Stomach smooth muscle (tissue), 2 donors: ENCODE results near the gene CTAG1B.
"Not testable (repeated sequence)": the region's sequence is repeated elsewhere in the genome, so short reads cannot be mapped to it uniquely, and the experiment has no call there.

ENCODE experiments used
- H3K27ac ChIP-seq: one replicate; pipeline ENCODE4 v1.7.0; 2013; ENCODE audit warnings: mild to moderate bottlenecking, low read length, inconsistent platforms
- H3K27me3 ChIP-seq, 2 donors: one replicate each; pipeline ENCODE4 v1.7.0; 2013; ENCODE audit warnings: low read length in 2 of 2; ENCODE audit not compliant: insufficient read depth in 2 of 2, control insufficient read depth in 1 of 2
- H3K36me3 ChIP-seq, 2 donors: one replicate each; pipeline ENCODE4 v1.7.0; 2013; ENCODE audit warnings: low read length in 2 of 2; ENCODE audit not compliant: control insufficient read depth in 2 of 2, insufficient read depth in 2 of 2
- H3K4me1 ChIP-seq: one replicate; pipeline ENCODE4 v1.7.0; 2013; ENCODE audit warnings: low read length; ENCODE audit not compliant: control insufficient read depth, insufficient read depth
- H3K4me3 ChIP-seq, 2 donors: one replicate each; pipeline ENCODE4 v1.7.0; 2013; ENCODE audit warnings: low read length in 2 of 2
- H3K9ac ChIP-seq, 2 donors: one replicate each; pipeline ENCODE4 v1.7.0; 2013; ENCODE audit warnings: low read length in 2 of 2, mild to moderate bottlenecking in 1 of 2
- H3K9me3 ChIP-seq, 2 donors: one replicate each; pipeline ENCODE4 v1.7.0; 2013; ENCODE audit warnings: low read length in 2 of 2; ENCODE audit not compliant: control insufficient read depth in 2 of 2
- donor health status: healthy.
- donor health status: Pancreatic carcinoma.

CTAG1B gene

DNA sequence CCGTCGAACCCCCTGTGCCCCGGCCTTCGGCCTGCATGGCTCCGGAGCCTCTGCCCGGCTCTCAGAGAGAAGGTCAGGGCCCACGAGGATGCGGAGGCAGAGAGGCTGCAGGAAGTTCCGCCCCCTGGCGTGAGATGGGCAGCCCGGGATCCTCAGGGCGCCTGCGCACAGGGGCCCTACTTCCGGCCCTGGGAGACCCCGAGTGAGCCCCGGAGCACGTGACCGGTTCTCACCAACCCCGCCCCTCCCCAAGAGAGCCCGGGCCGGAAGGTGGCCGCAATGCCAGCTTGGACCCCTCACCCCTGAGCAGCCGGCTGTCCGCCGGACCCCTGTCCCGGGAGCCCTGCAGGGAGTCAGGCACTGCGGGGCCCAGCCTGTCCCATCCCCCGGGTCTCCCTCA, at the start of gene CTAG1B:
CTAG1B (minus strand) TSS at position 101 of the 400 bp plus-strand sequence; CDS start at position 37, 64 bp downstream.
- not testable (repeated sequence) for H3K4me1 ChIP-seq, H3K4me3 ChIP-seq

DNA sequence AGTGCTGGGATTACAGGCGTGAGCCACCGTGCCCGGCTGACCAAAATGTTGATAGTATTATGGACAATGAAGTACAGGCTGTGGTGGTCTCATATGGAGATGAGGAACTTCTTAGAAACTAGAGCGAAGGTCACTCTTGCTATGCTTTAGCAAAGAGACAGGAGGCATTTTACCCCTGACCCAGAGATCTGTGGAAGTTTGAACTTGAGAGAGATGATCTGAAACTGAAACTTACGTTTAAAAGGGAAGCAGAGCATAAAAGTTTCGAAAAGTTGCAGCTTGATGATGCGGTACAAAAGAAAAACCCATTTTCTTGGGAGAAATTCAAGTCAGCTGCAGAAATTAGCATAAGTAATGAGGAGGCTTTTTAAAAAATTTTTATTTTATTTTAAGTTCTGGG, 42.8 kb upstream of the CTAG1B start:
- H3K4me1 ChIP-seq, result no peaks in the 10 kb centered on the region
- H3K36me3 ChIP-seq, result no peaks in the 10 kb centered on the region
- H3K27me3 ChIP-seq, result no peaks in the 10 kb centered on the region
- H3K9ac ChIP-seq, result no peak overlapping the region
- no peak overlapping the region for H3K4me3 ChIP-seq
- no peak overlapping the region for H3K27ac ChIP-seq
- H3K9me3 ChIP-seq, result peaks cover 0 to 3% of the 10 kb centered on the region in 2 donors

More for the DNA sequence above, at the start of gene CTAG1B:
- H3K9ac ChIP-seq, H3K9me3 ChIP-seq, H3K36me3 ChIP-seq, H3K27me3 ChIP-seq, H3K27ac ChIP-seq: not testable (repeated sequence)

DNA sequence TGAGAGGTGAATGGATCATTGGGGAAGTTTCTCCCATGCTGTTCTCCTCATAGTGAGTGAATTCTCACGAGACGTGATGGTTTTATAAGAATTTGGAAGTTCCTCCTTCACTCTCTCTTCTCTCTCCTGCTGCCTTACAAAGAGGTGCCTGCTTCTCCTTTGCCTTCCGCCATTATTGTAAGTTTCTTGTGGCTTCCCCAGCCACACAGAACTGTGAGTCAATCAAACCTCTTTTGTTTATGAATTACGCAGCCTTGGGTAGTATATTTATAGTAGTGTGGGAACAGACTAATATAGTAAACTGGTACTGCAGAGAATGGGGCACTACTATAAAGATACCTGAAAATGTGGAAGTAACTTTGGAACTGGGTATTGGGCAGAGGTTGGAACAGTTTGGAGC, 42.1 kb upstream of the CTAG1B start:
- no peak overlapping the region for H3K27ac ChIP-seq
- no peak overlapping the region for H3K4me3 ChIP-seq
- no peaks in the 10 kb centered on the region for H3K27me3 ChIP-seq
- no peaks in the 10 kb centered on the region for H3K4me1 ChIP-seq
- peaks cover 0 to 3% of the 10 kb centered on the region in 2 donors for H3K9me3 ChIP-seq
- H3K9ac ChIP-seq, result no peak overlapping the region
- no peaks in the 10 kb centered on the region for H3K36me3 ChIP-seq

DNA sequence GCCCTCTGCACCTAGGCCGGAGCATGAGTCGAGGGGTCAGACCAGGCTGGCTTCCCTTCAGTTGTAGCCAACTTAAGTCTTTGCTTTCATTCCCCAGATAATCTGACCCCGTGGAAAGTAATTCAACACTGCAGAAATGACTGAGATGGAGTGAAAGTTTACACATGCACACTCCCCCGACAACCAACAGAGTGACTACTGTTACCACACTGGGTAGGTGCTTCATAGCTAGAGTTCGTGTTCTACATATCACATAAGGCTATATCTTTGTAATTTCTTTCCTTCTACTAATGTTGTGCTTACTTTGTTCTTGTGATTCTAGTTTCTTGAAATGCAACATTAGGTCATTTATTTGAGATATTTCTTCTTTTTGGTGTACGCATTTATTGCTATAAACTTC, 41.5 kb upstream of the CTAG1B start:
- Histone ChIP-seq H3K27ac (no peak overlapping the region), H3K4me3 (no peak overlapping the region), H3K36me3 (no peaks in the 10 kb centered on the region), H3K4me1 (no peaks in the 10 kb centered on the region), H3K9ac (no peak overlapping the region), H3K27me3 (no peaks in the 10 kb centered on the region), H3K9me3 (peaks cover 0 to 3% of the 10 kb centered on the region in 2 donors)

DNA sequence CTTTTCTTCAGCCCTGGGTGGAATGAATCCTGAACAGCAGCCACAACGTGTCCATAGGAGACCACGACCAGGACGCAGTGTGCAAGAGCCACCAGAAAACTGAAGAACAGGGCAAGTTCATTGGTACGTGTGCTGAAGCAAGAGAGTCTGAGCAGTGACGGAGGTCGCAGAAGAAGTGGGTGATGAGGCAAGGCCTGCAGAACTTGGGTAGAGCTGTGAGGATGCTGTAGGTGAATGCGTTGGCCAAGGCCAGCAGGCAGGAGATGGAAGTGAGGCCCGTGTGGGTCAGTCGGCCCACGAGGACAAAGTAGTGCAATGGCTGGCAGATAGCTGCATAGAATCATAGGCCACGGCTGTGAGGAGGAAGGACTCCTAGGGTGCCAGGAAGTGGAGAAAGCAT, 39.9 kb upstream of the CTAG1B start:
- Histone ChIP-seq H3K4me1 (no peaks in the 10 kb centered on the region), H3K9ac (no peak overlapping the region), H3K9me3 (no peaks in the 10 kb centered on the region), H3K27me3 (no peaks in the 10 kb centered on the region), H3K4me3 (no peak overlapping the region), H3K36me3 (no peaks in the 10 kb centered on the region), H3K27ac (no peak overlapping the region)

DNA sequence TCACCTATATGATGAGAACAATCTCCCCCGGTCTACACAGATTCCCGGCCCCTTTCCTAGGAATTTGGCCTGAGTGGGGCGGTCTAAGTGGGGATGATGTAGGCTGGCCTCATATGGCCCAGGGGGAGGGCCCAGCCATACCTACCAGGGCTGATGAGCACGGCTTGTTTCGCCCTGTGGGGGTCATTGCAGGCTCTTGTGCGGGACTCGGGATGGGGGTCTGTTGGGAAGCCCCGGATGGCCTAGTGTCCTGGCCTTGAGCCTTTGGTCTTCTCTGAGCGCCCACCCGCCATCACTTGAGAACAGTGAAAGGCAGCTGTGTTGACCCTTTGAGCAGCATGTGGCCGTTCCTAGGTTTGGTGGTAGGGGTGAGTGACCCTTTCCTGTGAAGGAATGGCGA, 39.1 kb upstream of the CTAG1B start:
- Histone ChIP-seq H3K4me1 (no peaks in the 10 kb centered on the region), H3K27me3 (no peaks in the 10 kb centered on the region), H3K36me3 (no peaks in the 10 kb centered on the region), H3K27ac (no peak overlapping the region), H3K9ac (no peak overlapping the region), H3K9me3 (no peaks in the 10 kb centered on the region), H3K4me3 (no peak overlapping the region)

DNA sequence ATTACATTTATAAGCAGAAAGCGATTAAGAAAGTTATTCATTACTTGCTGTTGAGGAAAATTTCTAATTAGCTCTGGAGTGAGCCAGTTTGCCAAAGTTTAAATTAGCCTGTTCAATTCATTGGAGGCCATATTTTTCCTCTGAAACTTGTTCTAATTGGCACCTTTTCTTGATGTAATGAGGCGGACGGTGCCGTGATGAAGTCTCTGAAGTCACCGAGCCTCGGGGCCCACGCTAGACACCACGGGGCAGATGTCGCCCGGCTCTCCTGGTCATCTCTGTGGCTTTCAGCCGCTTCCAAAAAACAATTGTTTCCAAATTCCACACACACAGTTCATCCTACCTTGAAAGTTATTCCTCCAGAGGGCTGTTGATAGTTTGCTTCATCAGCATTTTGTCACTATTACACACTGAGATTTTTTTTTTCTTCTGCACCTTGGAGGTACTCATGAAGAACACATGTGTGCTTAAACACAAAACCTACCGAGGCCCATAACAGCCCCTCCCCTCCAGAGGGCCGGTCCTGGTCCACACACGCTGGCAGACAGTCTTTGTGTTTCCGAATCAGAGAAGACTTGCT, 38.2 kb upstream of the CTAG1B start:
- Histone ChIP-seq H3K9ac (no peak overlapping the region), H3K4me1 (no peaks in the 10 kb centered on the region), H3K27ac (no peak overlapping the region), H3K36me3 (no peaks in the 10 kb centered on the region), H3K4me3 (no peak overlapping the region), H3K9me3 (no peaks in the 10 kb centered on the region), H3K27me3 (no peaks in the 10 kb centered on the region)

DNA sequence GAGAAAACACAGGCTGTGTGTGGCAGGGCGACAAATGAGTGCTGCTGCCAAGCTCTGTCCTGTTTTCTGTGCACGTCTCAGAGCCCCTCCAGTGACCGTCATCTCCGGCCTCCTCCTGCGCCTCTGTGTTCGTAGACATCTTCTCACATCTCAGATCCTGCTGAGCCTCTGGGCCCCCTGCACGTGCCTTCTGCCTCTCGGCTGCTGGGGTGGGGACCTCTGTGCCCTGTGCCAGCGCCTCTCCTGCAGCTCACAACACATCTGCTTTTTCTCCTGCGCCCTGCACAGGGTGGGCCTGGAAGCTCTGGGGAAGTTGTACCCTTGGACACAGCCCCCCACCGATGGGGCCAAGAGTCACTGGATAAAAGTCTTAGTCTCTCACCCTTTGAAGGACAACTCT, 36.7 kb upstream of the CTAG1B start:
- no peaks in the 10 kb centered on the region for H3K9me3 ChIP-seq
- H3K27me3 ChIP-seq, result no peaks in the 10 kb centered on the region
- H3K9ac ChIP-seq, result no peak overlapping the region
- H3K4me3 ChIP-seq, result no peak overlapping the region
- no peak overlapping the region for H3K27ac ChIP-seq
- no peaks in the 10 kb centered on the region for H3K36me3 ChIP-seq
- H3K4me1 ChIP-seq, result no peaks in the 10 kb centered on the region

DNA sequence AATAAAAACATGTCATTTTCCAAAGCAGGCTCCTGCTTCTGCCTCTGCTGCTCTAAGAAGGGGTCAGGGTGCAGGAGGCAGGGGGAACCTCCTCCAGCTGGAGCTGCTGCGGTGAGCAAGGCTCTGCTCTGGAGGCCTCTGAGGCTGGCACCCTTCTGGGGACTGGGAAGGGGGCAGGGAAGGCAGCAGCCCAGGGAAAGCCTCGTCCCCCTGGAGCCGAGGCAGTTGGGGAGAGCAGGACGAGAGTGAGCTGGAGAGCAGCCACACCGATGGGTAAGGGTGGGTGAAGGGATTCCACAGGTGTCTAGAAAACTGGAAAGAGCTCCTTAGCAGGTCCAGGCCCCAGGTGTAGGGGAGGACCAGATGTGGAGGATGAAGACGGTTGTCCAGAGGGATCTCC, 36.3 kb upstream of the CTAG1B start:
- Histone ChIP-seq H3K27me3 (no peaks in the 10 kb centered on the region), H3K4me3 (no peak overlapping the region), H3K27ac (no peak overlapping the region), H3K4me1 (no peaks in the 10 kb centered on the region), H3K9me3 (no peaks in the 10 kb centered on the region), H3K36me3 (no peaks in the 10 kb centered on the region), H3K9ac (no peak overlapping the region)

DNA sequence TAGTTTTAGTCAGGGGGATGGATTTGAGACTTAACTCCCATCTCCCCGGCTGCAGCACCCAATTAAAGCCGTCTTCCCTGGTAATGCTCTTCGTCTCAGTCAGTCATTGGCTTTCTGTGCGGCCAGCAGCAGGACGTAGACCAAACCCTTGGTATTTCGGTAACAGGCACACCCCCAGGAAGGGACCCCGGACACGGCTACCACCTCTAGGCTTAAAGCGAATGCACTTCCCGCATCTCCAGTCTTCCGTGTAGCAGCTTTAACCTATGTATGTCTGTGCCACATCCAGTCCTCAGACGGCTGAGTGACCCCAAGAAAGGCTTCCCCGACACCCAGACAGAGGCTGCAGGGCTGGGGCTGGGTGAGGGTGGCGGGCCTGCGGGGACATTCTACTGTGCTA, 35.8 kb upstream of the CTAG1B start:
- Histone ChIP-seq H3K9me3 (no peaks in the 10 kb centered on the region), H3K27me3 (no peaks in the 10 kb centered on the region), H3K4me1 (no peaks in the 10 kb centered on the region), H3K27ac (no peak overlapping the region), H3K4me3 (no peak overlapping the region), H3K9ac (no peak overlapping the region), H3K36me3 (no peaks in the 10 kb centered on the region)

DNA sequence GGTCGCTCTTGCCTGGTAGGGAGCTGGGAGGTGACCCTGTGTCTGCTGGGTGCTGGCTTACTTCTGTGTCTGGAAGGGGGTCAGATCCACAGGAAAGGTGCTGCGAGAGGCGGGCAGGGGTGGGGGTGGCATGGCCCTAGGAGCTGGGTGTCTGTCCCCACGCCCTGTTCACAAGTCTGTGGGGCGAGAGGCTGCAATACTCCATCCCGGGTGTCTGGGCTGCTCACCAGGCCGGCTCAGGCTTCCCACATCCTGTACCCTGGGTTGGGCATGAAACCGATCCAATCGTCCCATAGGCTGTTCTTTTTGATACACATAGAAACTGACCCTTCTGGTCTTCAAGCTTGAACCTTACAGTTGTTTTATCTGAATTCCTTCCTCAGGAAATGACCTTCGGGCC, 35.3 kb upstream of the CTAG1B start:
- no peaks in the 10 kb centered on the region for H3K27me3 ChIP-seq
- H3K9ac ChIP-seq, result no peak overlapping the region
- H3K4me3 ChIP-seq, result no peak overlapping the region
- H3K27ac ChIP-seq, result no peak overlapping the region
- no peaks in the 10 kb centered on the region for H3K4me1 ChIP-seq
- no peaks in the 10 kb centered on the region for H3K9me3 ChIP-seq
- no peaks in the 10 kb centered on the region for H3K36me3 ChIP-seq
